SKM-1 treated with dmso at 0.1 percent for 144 hours (cell line): ENCODE results near the gene CD248.

Experiments
- DNase-seq: peaks from one replicate; lab custom pipeline; 2025; ENCODE audit not compliant: unreplicated experiment; lab: John Stamatoyannopoulos, UW

The CD248 gene

GRCh38 chr11:66340596-66341501 is 24.0 kb upstream of the CD248 start:
- no peak for DNase-seq

- no peak for DNase-seq
Observed at GRCh38 chr11:66339686-66340483, 23.0 kb upstream of the CD248 start.

DNA sequence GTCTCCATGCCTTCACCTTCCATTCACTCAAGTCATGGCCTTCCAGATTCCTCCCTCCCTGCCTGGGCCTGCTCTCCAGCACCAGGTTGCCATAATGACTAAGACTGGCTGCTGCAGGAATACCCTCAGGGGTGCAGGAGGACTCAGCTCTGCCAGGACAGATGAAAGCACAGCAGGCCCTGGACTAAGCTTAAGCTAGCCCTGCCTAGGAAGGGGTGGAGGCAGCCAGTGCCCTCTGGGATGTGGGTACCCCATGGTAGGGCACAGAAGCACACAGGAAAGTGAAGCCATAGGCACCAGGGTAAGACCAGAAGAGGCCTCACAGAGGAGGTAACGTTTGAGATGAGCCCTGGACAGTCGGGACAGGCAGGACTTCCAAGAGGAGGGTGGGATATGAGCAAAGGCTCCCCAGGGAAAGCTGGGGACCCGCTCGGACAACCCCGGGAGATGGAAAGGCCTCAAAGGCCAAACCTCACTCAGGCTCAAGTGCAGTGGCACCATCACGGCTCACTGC is 22.4 kb upstream of the CD248 start:
- DNase-seq: no peak

- DNase-seq: no peak
Observed at GRCh38 chr11:66338276-66339161, 21.7 kb upstream of the CD248 start.

- DNase-seq: no peak
Observed at GRCh38 chr11:66337103-66337899, 20.5 kb upstream of the CD248 start.

DNA sequence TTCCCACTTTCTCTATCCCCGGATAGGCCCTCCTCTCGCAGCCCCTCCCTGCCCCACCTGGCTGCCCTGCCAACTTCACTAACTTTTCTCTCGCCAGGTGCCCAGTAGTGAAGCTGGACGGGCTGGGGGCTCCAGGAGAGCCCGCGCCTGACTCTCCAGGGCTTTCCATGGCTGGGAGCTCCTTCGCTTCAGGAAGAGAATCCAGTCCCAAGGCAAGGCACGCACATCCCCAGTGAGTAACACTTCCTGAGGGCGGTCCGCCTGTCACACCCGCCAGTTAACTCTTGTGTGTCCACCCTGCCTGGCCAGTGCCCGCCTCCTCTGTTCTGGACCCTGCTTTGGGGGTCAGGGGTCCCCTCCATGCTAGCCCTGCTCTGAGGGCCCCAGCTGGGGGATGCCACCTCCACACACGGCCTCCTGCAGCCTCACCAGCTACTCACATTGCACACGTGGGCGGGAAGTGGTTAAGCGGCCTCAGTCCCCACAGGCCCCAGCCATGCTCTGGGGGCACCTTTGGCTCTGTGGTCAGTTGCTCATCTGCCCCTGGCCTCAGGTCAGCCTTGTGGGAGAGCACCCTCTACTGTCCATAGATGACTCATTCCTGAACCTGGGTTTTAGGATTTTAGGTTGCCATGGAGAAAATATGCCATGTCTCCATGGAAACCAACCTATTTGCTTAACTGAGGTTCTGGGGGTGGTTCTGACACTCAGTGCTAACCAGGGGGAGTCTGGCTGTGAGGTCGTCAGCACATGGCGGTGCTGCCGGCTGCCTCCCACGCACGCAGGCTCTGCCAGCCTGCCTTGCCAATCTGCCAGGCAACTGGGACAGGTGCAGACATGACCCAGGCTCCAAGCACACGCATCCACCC is 19.6 kb upstream of the CD248 start, which contains the start of gene RIN1:
RIN1 (minus strand) TSS at position 201 of the 869 bp plus-strand sequence; CDS start at position 169, 32 bp downstream.
- DNase-seq: peak; percentile 90

- DNase-seq: peak; percentile 20
Observed at GRCh38 chr11:66335531-66336233, 18.8 kb upstream of the CD248 start.

DNA sequence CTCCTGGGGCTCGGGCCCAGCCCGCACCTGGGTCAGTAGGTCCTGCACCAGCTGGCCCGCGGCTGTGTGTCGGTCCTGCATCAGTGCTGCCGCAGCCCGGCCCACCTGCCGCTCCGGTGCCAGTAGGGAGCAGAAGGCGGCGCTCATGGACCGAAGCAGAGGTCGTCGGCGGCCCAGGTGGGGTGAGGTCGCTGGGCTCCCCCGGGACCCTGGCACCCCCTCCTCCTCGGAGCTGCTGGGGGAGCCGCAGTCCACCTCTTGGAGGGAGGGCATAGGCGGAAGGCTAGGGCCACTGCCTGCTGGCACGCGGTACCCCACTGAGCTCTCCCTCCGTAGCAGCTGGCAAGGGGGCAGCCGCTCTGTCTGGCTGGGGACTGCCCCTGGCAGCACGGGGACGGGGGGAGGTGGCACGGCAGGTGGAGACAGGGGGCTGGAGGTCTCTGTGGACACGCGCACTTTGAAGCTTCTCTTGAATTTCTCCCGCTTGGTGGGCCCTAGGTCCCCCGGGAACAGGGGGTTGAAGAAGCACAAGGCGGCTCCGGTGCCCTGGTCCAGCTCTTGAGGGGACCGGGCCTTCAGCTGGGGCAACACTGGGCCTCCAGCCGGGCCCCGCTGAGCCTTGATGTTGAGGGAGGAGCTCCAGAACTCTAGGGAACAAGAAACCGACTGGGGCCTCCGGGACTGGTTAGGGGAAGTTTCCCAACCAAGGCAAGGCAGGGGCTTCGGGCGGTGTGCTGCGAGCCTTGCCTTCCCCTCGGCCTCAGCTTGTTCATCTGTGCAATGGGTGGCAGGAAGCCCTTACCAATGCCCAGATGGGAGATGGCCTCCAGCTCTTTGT is 18.0 kb upstream of the CD248 start:
- DNase-seq: peak; percentile 62

- DNase-seq: no peak
Observed at GRCh38 chr11:66333896-66334604, 17.2 kb upstream of the CD248 start.

- DNase-seq: no peak
Observed at GRCh38 chr11:66333220-66333877, 16.5 kb upstream of the CD248 start.

DNA sequence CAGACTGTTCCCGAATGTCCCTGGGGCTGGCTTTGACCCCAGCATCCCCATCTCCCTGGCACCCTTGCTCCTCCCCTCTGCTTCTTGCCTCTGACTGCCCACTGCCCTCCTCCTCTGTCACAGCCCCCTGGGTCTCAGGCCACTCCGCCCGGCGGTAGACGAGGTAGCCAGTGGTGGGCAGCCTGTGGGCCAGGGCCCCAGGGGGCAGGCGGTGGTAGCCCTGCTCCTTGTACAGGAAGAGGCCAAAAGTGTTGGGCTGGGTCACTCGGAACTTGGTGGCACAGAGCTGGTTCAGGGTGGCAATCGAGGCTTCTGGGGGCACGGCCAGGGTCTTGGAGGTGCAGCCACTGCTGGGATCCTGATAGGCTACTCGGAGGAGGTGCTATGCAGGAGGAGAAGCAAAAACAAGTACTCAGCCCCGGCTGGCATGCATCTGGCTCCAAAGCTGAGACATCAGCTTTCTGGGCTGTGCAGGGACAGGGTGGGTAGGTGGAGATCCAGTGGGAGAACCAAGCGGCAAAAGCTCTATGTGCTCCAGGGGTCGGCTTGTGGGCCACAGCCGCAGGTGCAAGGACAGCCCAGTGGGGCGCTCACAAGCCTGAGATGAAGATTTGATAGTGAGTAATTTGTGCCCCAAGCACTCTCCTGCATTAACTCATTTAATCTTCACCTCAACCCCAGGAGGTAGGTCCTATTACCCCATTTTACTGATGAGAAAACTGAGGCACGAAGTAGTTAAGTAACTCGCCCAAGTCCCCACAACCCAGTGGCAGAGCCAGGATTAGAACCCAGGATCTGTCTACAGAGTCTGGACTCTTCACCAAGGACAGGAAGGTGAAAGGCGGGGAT is 15.8 kb upstream of the CD248 start:
- no peak for DNase-seq

DNA sequence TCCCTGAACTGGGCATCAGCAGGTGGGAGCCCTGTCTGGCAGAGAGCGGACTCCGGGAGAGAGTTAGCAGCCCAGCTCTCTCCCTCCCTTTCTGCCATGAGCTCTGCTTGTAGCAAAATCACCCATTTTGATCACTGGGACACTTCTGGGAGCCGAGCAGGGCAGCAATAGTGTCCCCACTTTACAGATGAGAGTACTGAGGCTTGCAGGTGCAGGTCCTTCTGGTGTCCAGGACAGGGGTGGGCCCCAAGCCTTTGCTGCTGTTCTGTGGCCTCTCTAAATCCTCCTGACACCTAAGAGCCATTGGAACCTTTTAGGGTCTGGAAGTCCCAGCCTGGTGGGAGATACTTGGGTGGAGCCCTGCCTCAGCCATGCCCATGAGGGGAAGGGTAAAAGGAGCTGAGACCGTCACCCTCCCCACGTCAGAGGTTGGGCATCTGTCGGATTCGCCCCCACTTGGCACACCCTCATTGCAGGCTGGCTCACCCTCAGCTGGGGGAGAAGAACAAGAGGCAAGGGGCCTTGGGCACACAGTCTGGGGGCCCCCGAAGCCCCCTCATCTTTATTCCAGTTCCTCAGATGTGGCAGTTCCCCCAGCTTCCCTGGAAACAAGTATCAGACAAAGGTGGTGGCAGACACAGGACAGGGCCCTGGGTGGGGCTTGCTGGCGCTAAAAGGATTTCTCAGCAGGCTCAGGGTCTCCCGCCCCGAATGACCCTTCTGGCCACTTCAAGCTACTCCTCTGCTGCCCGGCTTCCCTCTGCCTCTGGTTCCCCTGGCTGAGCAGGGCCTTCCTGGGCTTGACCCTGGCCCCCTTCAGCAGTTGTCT is 14.9 kb upstream of the CD248 start:
- DNase-seq: no peak

- DNase-seq: no peak
Observed at GRCh38 chr11:66330931-66331330, 14.1 kb upstream of the CD248 start.

DNA sequence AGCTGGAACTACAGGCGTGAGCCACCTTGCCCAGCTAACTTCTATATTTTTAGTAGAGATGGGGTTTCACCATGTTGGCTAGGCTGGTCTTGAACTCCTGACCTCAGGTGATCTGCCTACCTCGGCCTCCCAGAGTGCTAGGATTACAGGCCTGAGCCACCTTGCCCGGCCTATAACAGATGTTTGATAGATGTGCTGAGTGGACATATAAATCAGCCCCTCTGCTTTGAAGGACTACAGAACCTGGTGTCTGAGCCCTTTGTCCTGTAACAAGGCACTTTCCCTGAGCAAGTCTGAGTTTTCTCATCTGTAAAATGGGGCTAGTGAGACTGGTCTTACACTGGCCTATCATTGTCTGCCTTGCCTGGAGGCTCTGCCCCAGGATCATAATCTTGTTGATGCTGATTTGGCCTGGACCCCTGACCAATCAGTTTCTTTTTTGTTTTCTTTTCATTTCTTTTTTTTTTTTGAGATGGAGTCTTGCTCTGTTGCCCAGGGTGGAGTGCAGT is 12.4 kb upstream of the CD248 start:
- no peak for DNase-seq
